GM21360 (cell line): Measurements from ENCODE around the gene NPEPPS.

ENCODE experiments used
- ATAC-seq: cut with Tn5 transposase; IDR thresholded peaks from one replicate; pipeline ENCODE4 v1.9.1; 2021; ENCODE audit warnings: mild to moderate bottlenecking, moderate library complexity; ENCODE audit not compliant: unreplicated experiment

The NPEPPS gene

DNA sequence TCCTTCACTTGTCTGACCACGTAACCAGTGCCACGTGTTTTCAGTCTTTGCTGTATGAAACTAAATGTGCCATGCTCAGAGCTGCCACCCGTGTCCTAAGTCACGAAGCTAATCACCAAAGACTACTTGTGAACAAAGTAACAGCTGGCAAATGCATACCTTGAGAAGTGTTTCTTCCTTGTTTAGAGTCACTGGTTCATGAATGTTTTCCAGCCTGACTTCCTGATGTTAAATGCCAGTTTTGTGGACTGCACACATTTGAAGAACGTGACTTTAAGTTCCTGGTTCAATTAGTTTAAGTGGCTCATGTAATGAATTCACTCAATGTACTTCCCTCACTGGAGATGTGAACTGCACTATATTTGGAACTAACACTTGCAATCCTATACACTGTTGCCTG is 98.9 kb downstream of the NPEPPS start:
- no peak for ATAC-seq

DNA sequence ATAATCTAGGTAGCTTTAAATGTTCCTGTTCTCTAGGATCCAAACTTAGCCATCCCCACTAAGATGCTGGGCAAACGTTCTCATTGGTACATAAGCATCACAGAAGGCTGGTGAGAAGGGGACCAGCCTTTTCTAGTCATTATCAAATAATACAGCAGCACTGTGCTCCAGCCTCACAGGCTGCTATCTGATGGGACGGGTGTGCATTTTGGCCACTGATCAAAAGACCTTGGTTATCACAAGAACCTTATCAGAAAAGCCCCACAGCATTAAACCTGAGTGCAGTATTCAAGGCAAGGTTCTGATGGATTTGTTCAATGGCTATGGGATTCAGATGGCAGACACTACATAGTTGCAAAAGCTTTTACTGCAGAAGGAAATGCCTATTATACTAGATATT is 99.7 kb downstream of the NPEPPS start:
- ATAC-seq: no peak

GRCh38 chr17:47632991-47633390 is 102.1 kb downstream of the NPEPPS start:
- no peak for ATAC-seq

GRCh38 chr17:47633996-47634395 is 103.1 kb downstream of the NPEPPS start:
- ATAC-seq: no peak

- no peak for ATAC-seq
Measured at GRCh38 chr17:47634870-47635269, 104.0 kb downstream of the NPEPPS start.

- no peak for ATAC-seq
Measured at GRCh38 chr17:47635734-47636133, 104.8 kb downstream of the NPEPPS start.

DNA sequence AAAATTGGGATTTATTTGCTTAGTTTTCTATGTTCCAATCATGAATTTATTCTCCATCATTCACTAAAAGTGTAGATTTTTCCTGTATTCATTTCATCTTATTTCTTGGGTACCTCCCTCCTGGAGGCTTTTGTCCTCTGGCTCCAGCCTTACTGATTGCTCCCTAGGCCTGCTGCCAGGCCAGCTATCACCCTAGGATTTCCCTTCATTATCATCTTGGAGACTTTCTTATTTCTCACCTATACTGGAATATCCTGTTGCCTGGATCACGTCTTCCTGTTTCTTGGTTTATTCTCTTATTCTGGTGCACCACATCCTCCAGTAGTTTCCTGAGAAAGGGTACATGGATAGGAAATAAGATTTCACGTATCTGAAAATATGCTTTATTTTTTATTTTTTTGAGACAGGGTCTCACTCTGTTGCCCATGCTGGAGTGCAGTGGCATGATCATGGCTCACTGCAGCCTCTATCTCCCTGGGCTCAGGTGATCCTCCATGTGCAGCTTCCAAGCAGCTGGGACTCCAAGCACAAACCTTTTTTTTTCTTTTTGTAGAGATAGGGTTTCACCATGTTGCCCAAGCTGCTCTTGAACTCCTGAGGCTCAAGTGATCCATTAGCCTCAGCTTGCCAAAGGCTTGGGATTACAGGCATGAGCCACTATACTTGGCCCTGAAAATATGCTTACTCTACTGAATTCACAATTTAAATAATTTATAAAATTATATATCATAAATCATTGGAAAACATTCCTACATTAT is 105.5 kb downstream of the NPEPPS start:
- ATAC-seq: no peak

GRCh38 chr17:47638903-47639302 is 108.0 kb downstream of the NPEPPS start:
- no peak for ATAC-seq

DNA sequence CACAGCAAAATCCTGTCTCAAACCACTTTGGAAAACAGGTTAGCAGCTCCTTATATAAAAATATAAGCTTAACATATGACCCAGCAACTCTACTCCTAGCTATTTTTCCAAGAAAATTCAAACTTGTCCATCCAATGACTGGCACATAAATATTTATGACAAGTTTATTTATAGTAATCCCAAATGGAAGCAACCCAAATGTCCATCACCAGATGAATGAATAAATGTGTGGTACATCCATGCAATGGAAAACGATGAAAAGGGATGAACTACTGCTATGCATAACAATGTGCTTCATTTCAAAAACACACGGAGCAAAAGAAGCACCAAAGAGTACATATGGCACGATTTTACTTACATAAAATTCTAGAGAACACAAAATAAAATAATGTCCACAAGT is 109.2 kb downstream of the NPEPPS start:
- no peak for ATAC-seq

GRCh38 chr17:47641202-47641601 is 110.3 kb downstream of the NPEPPS start:
- ATAC-seq: no peak

- ATAC-seq: no peak
Measured at GRCh38 chr17:47643116-47643515, 112.2 kb downstream of the NPEPPS start.

- no peak for ATAC-seq
Measured at GRCh38 chr17:47644324-47644723, 113.4 kb downstream of the NPEPPS start.

GRCh38 chr17:47649153-47649971 is 118.5 kb downstream of the NPEPPS start, which contains the start of gene KPNB1:
Gene KPNB1, plus strand, starts transcription at chr17:47649919. Its CDS starts 326 bp downstream, at chr17:47650245.
- ATAC-seq: peak; percentile 73

GRCh38 chr17:47649972-47650524 is 119.1 kb downstream of the NPEPPS start:
- ATAC-seq: peak; percentile 3

GRCh38 chr17:47650525-47651522 is 119.9 kb downstream of the NPEPPS start:
- peak; percentile 52 for ATAC-seq

- no peak for ATAC-seq
Measured at GRCh38 chr17:47651704-47652103, 120.8 kb downstream of the NPEPPS start.

GRCh38 chr17:47652570-47652969 is 121.7 kb downstream of the NPEPPS start:
- ATAC-seq: no peak

GRCh38 chr17:47653442-47653841 is 122.5 kb downstream of the NPEPPS start:
- no peak for ATAC-seq

GRCh38 chr17:47654991-47655390 is 124.1 kb downstream of the NPEPPS start:
- ATAC-seq: no peak

GRCh38 chr17:47660064-47660492 is 129.2 kb downstream of the NPEPPS start:
- ATAC-seq: no peak
